T-helper 2 cell treated with Interferon-gamma antibody and Interleukin-4, amounts not matched to agents 5 μg/mL and 100 μg/mL, for 36 hours (primary cell): ENCODE measurements around the gene ASB7.

Experiments
- DNase-seq: peaks from one replicate; pipeline ENCODE4 v3.0.0; 2021; ENCODE audit warnings: low spot score
- H3K27ac Mint-ChIP-seq: one replicate; pipeline ENCODE4 v1.8.0; 2021; ENCODE audit warnings: mild to moderate bottlenecking, mixed read lengths
- H3K27me3 Mint-ChIP-seq: one replicate; pipeline ENCODE4 v1.8.0; 2021; ENCODE audit warnings: low read depth, mixed read lengths
- H3K36me3 Mint-ChIP-seq: one replicate; pipeline ENCODE4 v1.8.0; 2021; ENCODE audit warnings: low read depth, mixed read lengths
- H3K4me1 Mint-ChIP-seq: one replicate; pipeline ENCODE4 v1.8.0; 2021; ENCODE audit warnings: low read depth, mixed read lengths
- H3K4me3 Mint-ChIP-seq: one replicate; pipeline ENCODE4 v1.8.0; 2022; ENCODE audit warnings: mild to moderate bottlenecking, moderate library complexity, mixed read lengths
- H3K9me3 Mint-ChIP-seq: one replicate; pipeline ENCODE4 v1.8.0; 2021; ENCODE audit warnings: mixed read lengths

Gene ASB7

GRCh38 chr15:100689131-100689899 lies 86.9 kb downstream of the ASB7 start:
- no peaks in the 10 kb centered on the region for H3K4me1 Mint-ChIP-seq
- H3K27me3 Mint-ChIP-seq: peaks cover 2% of the 10 kb centered on the region
- H3K36me3 Mint-ChIP-seq: no peaks in the 10 kb centered on the region
- DNase-seq: no peak
- H3K27ac Mint-ChIP-seq: no peak overlapping the region
- no peak overlapping the region for H3K4me3 Mint-ChIP-seq
- no peaks in the 10 kb centered on the region for H3K9me3 Mint-ChIP-seq

- H3K27me3 Mint-ChIP-seq: peaks cover 2% of the 10 kb centered on the region
- H3K27ac Mint-ChIP-seq: no peak overlapping the region
- no peak overlapping the region for H3K4me3 Mint-ChIP-seq
- no peaks in the 10 kb centered on the region for H3K9me3 Mint-ChIP-seq
- H3K4me1 Mint-ChIP-seq: no peaks in the 10 kb centered on the region
- H3K36me3 Mint-ChIP-seq: no peaks in the 10 kb centered on the region
- DNase-seq: no peak
Measured at GRCh38 chr15:100690032-100690794, 87.8 kb downstream of the ASB7 start.

- Mint-ChIP-seq H3K36me3 (no peaks in the 10 kb centered on the region), H3K27me3 (peaks cover 2% of the 10 kb centered on the region), H3K4me3 (no peak overlapping the region), H3K4me1 (no peaks in the 10 kb centered on the region), H3K27ac (no peak overlapping the region), H3K9me3 (no peaks in the 10 kb centered on the region)
- DNase-seq: no peak
Measured at GRCh38 chr15:100690795-100691158, 88.4 kb downstream of the ASB7 start.

- no peak for DNase-seq
- Mint-ChIP-seq H3K4me1 (no peaks in the 10 kb centered on the region), H3K36me3 (no peaks in the 10 kb centered on the region), H3K27ac (no peak overlapping the region), H3K9me3 (no peaks in the 10 kb centered on the region), H3K27me3 (peaks cover 2% of the 10 kb centered on the region), H3K4me3 (no peak overlapping the region)
Measured at GRCh38 chr15:100691321-100691720, 88.9 kb downstream of the ASB7 start.

GRCh38 chr15:100692246-100692645 lies 89.9 kb downstream of the ASB7 start:
- no peaks in the 10 kb centered on the region for H3K36me3 Mint-ChIP-seq
- no peaks in the 10 kb centered on the region for H3K4me1 Mint-ChIP-seq
- H3K4me3 Mint-ChIP-seq: no peak overlapping the region
- no peak for DNase-seq
- H3K27ac Mint-ChIP-seq: no peak overlapping the region
- H3K27me3 Mint-ChIP-seq: peaks cover 11% of the 10 kb centered on the region
- H3K9me3 Mint-ChIP-seq: no peaks in the 10 kb centered on the region

- H3K9me3 Mint-ChIP-seq: no peaks in the 10 kb centered on the region
- H3K4me3 Mint-ChIP-seq: no peak overlapping the region
- H3K27ac Mint-ChIP-seq: no peak overlapping the region
- H3K27me3 Mint-ChIP-seq: peaks cover 13% of the 10 kb centered on the region
- no peak for DNase-seq
- H3K4me1 Mint-ChIP-seq: no peaks in the 10 kb centered on the region
- no peaks in the 10 kb centered on the region for H3K36me3 Mint-ChIP-seq
Measured at GRCh38 chr15:100692671-100693070, 90.3 kb downstream of the ASB7 start.

GRCh38 chr15:100693451-100693850 lies 91.1 kb downstream of the ASB7 start:
- Mint-ChIP-seq H3K4me3 (no peak overlapping the region), H3K27me3 (peaks cover 14% of the 10 kb centered on the region), H3K27ac (no peak overlapping the region), H3K9me3 (no peaks in the 10 kb centered on the region), H3K36me3 (no peaks in the 10 kb centered on the region), H3K4me1 (no peaks in the 10 kb centered on the region)
- DNase-seq: no peak

- Mint-ChIP-seq H3K4me1 (no peaks in the 10 kb centered on the region), H3K4me3 (no peak overlapping the region), H3K27me3 (peaks cover 21% of the 10 kb centered on the region), H3K9me3 (no peaks in the 10 kb centered on the region), H3K27ac (no peak overlapping the region), H3K36me3 (no peaks in the 10 kb centered on the region)
- DNase-seq: no peak
Measured at GRCh38 chr15:100694381-100695021, 92.1 kb downstream of the ASB7 start.

GRCh38 chr15:100695048-100695447 lies 92.7 kb downstream of the ASB7 start:
- no peak overlapping the region for H3K27ac Mint-ChIP-seq
- no peaks in the 10 kb centered on the region for H3K9me3 Mint-ChIP-seq
- peaks cover 21% of the 10 kb centered on the region for H3K27me3 Mint-ChIP-seq
- no peak overlapping the region for H3K4me3 Mint-ChIP-seq
- H3K36me3 Mint-ChIP-seq: no peaks in the 10 kb centered on the region
- H3K4me1 Mint-ChIP-seq: no peaks in the 10 kb centered on the region
- DNase-seq: no peak

GRCh38 chr15:100696452-100696851 lies 94.1 kb downstream of the ASB7 start:
- H3K4me3 Mint-ChIP-seq: no peak overlapping the region
- H3K27me3 Mint-ChIP-seq: peaks cover 22% of the 10 kb centered on the region
- no peaks in the 10 kb centered on the region for H3K36me3 Mint-ChIP-seq
- H3K9me3 Mint-ChIP-seq: no peaks in the 10 kb centered on the region
- no peak overlapping the region for H3K27ac Mint-ChIP-seq
- no peaks in the 10 kb centered on the region for H3K4me1 Mint-ChIP-seq
- no peak for DNase-seq
